ENCODE data around the gene PRPF38A. TPM values are rescaled to one million over a fixed set of nuclear protein-coding genes. Genes with fewer than 3 reads are reported as not detected.

The PRPF38A gene
- total RNA-seq, 6 donors from 2014 or later, result 2.7 to 39.6 (median 16.3) TPM

- WGBS, 2 donors, result 92 to 100% methylated on average over 1 of the region's 1 CpG
- TF ChIP-seq POLR2AphosphoS5 (IDR thresholded peaks at IDR 0.05) (no peak), EP300 (IDR thresholded peaks at IDR 0.05) (no peak)
- Histone ChIP-seq H3K27ac (no peak overlapping the region), H3K4me1 (no peaks in the 10 kb centered on the region), H3K4me3 (no peak overlapping the region), H3K36me3 (peaks cover 0 to 76% (median 19%) of the 10 kb centered on the region in 4 donors), H3K27me3 (no peaks in the 10 kb centered on the region), H3K9me3 (no peaks in the 10 kb centered on the region)
- DNase-seq (no peak), ATAC-seq (ENCODE audit: low FRiP score in 2 of 2) (no peak)
Observed at GRCh38 chr1:52435211-52435610, 30.8 kb downstream of the PRPF38A start.

GRCh38 chr1:52435650-52436049 is 31.2 kb downstream of the PRPF38A start:
- WGBS, 2 donors, result 100% methylated on average over 1 of the region's 1 CpG
- ATAC-seq (ENCODE audit: low FRiP score in 2 of 2) (no peak), DNase-seq (no peak)
- H3K36me3 ChIP-seq, result peaks cover 0 to 75% (median 19%) of the 10 kb centered on the region in 4 donors
- no peak overlapping the region for H3K4me3 ChIP-seq
- H3K27ac ChIP-seq, result no peak overlapping the region
- no peaks in the 10 kb centered on the region for H3K4me1 ChIP-seq
- TF ChIP-seq EP300 (IDR thresholded peaks at IDR 0.05) (no peak), POLR2A (IDR thresholded peaks at IDR 0.05) (no peak), CTCF (IDR thresholded peaks at IDR 0.05) (no peak), POLR2AphosphoS5 (IDR thresholded peaks at IDR 0.05) (no peak)
- no peaks in the 10 kb centered on the region for H3K9me3 ChIP-seq
- H3K27me3 ChIP-seq, result no peaks in the 10 kb centered on the region

- no peaks in the 10 kb centered on the region for H3K9me3 ChIP-seq
- TF ChIP-seq POLR2AphosphoS5 (IDR thresholded peaks at IDR 0.05), result no peak
- no peak for TF ChIP-seq CTCF (IDR thresholded peaks at IDR 0.05)
- TF ChIP-seq EP300 (IDR thresholded peaks at IDR 0.05), result no peak
- TF ChIP-seq POLR2A (IDR thresholded peaks at IDR 0.05), result no peak
- WGBS, 2 donors, result 96 to 98% methylated on average over 7 of the region's 7 CpGs
- DNase-seq (no peak), ATAC-seq (ENCODE audit: low FRiP score in 2 of 2) (no peak)
- no peaks in the 10 kb centered on the region for H3K4me1 ChIP-seq
- H3K36me3 ChIP-seq, result peaks cover 0 to 77% (median 17%) of the 10 kb centered on the region in 4 donors
- no peak overlapping the region for H3K4me3 ChIP-seq
- H3K27me3 ChIP-seq, result no peaks in the 10 kb centered on the region
- H3K27ac ChIP-seq, result no peak overlapping the region
Observed at GRCh38 chr1:52436817-52437216, 32.4 kb downstream of the PRPF38A start.

- H3K27ac ChIP-seq, result no peak overlapping the region
Observed at GRCh38 chr1:52439976-52440375, 35.6 kb downstream of the PRPF38A start.

GRCh38 chr1:52444463-52444862 is 40.1 kb downstream of the PRPF38A start:
- no peaks in the 10 kb centered on the region for H3K9me3 ChIP-seq
- no peak overlapping the region for H3K4me3 ChIP-seq
- ATAC-seq (ENCODE audit: low FRiP score in 2 of 2) (no peak), DNase-seq (no peak)
- no peaks in the 10 kb centered on the region for H3K27me3 ChIP-seq
- H3K27ac ChIP-seq, result no peak overlapping the region
- WGBS, 2 donors, result 93 to 95% methylated on average over 2 of the region's 2 CpGs
- H3K4me1 ChIP-seq, result no peaks in the 10 kb centered on the region
- peaks cover 6 to 60% (median 16%) of the 10 kb centered on the region in 4 donors for H3K36me3 ChIP-seq
- TF ChIP-seq POLR2A (IDR thresholded peaks at IDR 0.05) (no peak), CTCF (IDR thresholded peaks at IDR 0.05) (no peak), EP300 (IDR thresholded peaks at IDR 0.05) (no peak), POLR2AphosphoS5 (IDR thresholded peaks at IDR 0.05) (no peak)

More at GRCh38 chr1:52439976-52440375, 35.6 kb downstream of the PRPF38A start:
- Histone ChIP-seq H3K36me3 (peaks cover 0 to 71% (median 14%) of the 10 kb centered on the region in 4 donors), H3K4me3 (no peak overlapping the region), H3K4me1 (no peaks in the 10 kb centered on the region), H3K9me3 (no peaks in the 10 kb centered on the region), H3K27me3 (no peaks in the 10 kb centered on the region)
- ATAC-seq (ENCODE audit: low FRiP score in 2 of 2) (no peak), DNase-seq (no peak)
- no peak for TF ChIP-seq POLR2A (IDR thresholded peaks at IDR 0.05)
- TF ChIP-seq POLR2AphosphoS5 (IDR thresholded peaks at IDR 0.05), result no peak
- no peak for TF ChIP-seq EP300 (IDR thresholded peaks at IDR 0.05)
- TF ChIP-seq CTCF (IDR thresholded peaks at IDR 0.05), result no peak
- 86 to 87% methylated on average over 4 of the region's 4 CpGs for WGBS, 2 donors

Data from upper lobe of left lung (tissue), 6 donors.